ENCODE data around the gene ADARB2.
"Not testable (repeated sequence)": the region's sequence is repeated elsewhere in the genome, so short reads cannot be mapped to it uniquely, and the experiment has no call there.

The ADARB2 gene

DNA sequence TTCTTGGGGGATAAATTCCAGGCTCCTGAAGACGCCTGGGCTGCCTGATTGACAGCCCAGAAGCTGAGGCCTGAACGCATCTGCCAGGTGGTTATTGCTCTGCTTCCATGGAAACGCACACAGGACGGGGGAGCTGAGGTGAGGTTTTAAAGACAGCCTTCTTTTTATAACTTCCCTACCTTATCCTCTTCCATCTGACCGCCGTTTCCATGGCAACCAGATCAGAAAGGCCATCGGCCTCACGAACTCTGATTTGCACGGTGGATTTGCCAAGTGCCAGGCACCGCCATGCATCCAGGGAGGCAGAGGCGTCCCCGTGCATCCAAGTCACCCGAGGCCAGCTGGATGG lies 260.9 kb downstream of the ADARB2 start:
- no peak for DNase-seq

DNA sequence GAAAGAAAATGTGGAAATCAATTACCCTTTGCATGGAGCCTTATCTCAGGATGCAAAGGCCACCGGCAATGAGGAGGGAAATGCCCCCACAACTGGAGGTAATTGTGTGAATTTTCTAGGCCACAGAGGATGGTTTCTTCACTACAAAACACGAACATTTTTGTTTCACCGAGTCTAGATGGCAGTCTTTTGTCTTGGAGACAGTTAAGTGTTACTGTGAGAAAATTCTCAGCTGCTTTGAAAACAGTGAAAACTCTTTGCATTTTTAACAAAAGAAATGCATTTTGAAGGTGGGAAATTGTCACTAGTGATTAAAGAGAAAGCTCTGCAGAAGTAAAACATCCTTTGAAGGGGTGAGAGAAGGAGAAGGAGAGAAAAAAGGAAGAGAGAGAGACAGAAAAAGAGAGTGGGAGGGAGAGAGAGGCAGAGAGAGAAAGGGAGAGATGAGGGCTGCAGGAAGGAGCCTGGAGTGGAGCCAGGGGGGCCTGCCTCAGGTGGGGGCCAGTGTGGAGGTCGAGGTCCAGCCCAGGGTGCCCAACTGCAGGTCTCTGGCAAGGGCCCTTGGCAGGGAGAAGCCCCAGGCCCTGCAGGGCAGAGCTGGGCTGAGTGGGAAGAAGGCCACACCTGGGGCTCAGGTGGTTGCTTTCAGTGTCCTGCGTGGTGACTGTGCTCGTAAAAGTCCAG lies 261.4 kb downstream of the ADARB2 start:
- no peak for DNase-seq

DNA sequence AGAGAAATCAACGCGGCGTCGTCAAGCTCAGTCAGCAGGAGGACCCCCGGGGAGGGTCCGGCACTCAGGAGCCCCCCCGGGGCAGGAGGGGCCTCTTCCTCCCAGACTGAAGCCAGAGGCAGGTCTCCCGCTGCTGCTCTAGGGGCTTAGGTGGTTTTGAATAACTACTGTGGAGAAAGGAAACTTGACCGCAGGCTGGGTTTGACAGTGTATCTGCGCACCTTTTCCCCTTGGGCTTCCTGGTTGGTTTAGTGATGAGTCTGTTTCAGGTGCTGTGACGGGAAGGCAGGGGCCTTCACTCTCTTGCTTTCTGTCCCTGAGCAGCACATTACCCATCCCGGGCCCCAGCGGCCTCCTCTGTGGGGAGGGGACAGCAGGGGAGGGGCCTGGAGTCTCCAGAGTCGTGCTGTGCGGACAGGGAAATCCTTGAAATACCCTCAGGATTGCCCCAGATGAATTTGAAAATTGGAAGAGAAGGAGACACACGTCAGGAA lies 262.2 kb downstream of the ADARB2 start:
- no peak for DNase-seq

DNA sequence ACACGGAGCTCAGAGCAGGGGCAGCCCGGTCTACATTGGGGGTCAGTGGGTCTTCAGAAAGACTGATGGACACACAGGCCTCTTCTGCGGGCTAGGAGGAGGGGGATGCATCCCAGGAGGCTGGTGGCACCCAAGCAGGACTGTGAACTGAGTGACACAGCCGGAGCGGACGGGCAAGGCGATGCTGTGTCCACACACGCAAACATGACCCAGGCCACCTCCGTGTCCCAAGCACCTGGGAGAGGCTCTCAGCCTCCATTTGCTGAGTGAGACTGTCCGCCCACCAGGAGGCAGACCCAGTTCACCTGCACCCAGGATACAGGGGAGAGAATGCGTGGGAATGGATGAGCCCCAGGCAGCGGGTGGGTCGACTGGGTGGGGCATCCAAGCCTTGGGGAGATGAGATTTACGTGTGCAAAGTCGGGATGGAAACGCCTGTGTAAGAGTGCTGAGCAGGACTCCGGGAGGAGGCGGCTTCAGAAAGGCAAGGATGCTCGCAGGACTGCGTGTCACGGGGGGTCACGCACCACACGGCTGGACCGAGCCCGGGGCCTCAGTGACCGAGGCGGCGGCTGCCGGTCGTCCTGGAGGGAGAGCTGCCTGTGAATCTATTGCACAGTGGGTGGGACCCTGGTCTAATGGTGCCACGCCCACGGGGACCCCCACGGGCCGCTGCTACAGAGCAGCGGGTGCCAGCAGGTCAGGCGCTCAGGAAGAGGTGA lies 262.8 kb downstream of the ADARB2 start:
- DNase-seq: no peak

DNA sequence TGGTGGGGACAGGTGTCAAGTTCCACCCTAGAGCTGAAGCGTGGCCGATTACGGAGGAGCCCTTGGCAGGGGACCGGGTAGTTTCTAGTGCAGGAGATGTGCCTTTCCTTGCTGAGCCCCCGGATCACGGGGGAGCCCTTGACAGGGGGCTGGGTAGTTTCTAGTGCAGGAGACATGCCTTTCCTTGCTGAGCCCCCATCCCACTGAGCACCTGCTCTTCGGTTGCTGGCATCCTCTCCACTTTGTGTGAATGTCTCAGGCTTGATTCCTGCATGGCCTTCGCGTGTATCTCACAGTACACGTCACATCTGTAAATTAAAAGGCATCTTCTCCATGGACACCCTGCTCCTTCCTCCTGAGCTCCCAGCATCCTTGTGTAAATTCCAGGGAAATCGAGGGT lies 263.5 kb downstream of the ADARB2 start:
- DNase-seq: no peak

DNA sequence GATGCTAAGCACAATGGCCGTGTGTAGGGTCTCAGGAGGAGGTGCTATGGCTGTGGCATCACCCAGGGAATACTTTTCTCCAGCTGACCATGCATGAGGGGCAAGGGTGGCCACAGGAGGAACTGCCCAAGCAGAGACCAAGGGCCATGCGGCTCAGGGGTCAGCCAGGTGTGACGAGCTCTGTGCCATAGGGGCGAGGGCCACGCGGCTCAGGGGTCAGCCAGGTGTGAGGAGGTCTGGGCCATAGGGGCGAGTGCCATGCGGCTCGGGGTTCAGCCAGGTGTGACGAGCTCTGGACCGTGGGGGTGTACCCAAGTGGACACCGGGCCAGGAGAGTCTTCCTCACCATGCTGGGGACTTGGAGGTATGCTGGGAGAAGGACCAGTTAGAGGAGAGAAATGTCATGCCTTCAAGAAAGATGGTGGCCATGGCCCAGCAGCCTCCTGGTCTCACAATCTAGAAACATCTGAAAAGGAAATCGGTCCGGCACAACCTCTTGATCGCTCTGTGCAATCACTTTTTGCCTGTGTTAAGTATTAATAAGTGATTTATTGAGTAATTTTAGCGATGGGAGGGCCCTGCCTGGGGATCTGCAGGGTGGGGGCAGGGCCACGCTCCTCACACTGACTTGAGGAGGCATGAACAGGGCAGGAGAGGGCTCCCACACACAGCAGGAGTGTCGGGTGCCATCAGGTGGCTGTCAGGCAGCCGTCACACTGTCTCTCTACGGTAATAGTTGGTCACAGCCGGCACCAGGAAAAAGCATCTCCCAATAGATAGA lies 265.0 kb downstream of the ADARB2 start:
- no peak for DNase-seq

DNA sequence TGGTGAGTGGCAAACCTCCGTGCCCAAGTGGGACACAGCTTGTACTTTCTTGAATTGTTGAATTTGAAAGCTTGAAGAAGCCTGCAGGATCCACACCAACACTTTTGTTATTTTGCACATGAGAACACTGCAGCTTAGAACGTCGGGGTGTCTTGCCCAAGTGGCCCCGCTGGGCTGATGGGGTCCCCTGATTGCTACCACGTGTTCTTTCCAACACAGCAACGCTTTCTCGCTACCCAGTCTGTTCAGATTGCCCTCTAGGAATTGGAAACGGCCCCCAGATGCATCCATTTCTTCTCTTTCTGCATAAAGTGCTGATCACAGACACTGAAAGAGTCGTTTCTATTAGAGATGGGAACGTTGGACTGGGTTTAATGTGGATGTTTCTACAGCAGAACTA lies 268.5 kb downstream of the ADARB2 start:
- no peak for DNase-seq

DNA sequence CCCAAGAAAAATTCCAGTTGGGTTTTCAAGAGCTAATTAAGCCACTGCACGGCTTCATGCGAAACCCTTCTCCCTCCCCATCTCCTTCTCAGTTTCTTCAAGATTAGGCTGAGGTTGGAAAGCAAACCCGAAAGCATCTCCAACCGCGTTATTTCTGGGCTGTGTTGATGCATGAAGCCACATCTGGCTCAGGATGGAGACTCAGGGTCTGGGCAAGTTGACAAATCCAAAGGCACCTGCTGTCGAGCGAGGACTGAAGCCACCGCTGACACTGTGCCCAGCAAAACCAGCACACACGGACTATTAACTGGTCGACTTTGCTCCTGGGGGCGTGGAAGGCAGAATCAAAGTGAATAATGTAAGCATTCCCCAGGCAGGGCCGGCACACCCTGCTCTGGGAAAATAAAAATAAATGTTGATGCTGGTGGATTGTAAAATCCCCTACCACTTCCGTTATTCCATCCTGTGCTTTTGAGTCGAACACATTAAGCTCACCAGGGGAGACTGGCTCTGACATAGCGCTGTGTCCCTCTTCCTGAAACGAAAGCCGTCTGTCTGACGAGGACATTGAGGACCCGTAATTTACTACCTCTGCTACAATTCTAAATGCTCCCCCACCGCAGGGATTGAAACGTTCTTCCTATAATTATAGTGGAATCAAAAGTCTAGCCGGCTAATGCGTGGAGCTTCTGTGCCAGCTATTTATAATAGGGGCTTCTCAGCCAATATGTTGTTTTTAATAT lies 269.8 kb downstream of the ADARB2 start:
- DNase-seq: no peak

DNA sequence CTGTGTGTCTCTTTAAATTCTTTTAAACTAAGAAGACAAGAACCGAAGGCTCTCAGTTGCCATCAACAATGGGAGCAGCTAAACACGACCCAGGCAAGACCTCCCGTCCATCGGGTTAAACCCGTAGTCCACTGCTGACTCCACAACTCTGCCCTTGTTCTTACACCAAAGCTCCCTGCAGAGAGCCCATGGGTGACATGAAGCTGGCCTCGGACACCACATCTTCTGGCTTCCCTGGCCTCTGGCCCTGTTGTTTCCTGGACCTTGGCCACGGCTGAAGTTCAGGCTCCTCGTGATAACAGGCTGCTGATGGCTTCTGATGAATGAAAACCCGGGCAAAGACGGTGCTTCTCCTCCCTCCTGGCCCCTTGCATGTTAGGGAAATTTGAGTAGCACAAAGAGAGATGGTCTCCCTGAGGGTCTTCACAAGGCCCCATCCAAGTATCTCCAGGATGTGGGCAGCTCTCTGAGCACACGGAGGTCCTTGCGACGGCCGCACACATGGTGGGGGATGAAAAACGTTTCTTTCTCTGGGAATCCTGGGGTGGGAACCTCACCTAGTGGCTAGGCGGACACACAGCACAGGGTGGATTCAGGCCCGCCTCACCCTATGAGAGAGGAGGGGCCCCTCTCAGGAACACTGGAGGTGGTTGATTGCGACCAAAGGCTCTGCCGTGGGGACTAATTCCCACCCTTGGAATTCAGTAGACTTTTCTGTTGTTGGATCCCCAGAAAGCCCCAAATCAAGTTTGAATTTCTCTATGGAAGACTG lies 271.1 kb downstream of the ADARB2 start:
- no peak for DNase-seq

DNA sequence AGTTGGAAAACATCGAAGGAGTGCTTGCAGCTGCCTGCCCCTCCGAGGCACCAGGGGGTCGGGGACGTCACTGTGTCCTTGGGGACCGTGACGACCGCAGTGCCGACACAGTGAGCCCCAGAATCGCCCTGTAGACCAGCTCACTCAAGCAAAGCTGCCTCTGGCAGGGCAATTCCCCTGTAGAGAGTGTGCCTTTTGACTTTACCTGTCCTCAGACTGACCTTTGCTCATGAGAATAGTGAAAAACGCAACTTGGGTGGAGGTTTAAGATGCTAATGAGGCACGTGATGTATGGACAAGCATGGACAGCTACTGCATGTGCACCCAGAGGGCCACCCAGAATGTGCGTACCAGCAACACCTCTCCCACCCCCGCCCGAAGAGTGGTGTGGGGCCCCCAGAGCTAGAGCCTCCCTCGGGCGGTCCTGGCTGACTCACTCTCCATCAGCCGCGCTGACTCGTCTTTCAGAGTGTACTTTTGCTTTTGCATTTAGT lies 271.9 kb downstream of the ADARB2 start:
- DNase-seq: no peak

DNA sequence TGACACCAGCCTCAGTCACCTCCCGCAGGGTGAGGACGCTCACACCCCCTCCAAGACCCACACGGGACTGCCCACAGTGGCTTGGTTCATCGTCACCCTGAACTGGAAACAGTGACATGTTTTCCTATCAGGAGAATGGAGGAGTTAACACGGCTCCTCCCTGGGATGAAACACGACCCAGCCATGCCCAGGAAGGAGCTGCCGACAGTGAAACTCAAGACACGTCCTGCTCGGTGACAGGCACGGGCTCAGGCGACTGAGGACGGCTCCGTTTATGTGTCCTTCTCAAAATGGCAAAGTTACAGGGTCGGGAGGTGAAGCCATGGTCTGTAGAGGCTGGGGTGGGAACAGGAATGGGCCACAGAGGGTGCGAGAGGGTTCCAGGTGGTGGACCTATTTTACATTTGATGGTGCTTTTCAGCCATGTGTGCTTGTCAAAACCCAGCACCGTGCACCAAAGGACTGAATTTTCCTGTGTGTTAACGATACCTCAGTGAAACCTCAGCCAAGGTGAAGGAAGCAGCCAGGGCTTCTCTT lies 272.4 kb downstream of the ADARB2 start:
- no peak for DNase-seq

DNA sequence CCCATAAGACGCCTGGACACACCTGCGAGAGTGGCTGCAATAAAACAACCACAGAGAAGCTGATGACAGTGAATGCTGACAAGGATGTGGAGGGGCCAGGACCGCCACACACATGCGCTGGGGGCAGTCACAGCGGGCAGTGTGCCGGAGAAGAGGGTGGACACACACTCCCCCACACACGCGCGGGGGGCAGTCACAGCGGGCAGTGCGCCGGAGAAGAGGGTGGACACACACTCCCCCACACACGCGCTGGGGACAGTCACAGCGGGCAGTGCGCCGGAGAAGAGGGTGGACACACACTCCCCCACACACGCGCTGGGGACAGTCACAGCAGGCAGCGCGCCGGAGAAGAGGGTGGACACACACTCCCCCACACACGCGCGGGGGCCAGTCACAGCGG lies 273.4 kb downstream of the ADARB2 start:
- DNase-seq: not testable (repeated sequence)

DNA sequence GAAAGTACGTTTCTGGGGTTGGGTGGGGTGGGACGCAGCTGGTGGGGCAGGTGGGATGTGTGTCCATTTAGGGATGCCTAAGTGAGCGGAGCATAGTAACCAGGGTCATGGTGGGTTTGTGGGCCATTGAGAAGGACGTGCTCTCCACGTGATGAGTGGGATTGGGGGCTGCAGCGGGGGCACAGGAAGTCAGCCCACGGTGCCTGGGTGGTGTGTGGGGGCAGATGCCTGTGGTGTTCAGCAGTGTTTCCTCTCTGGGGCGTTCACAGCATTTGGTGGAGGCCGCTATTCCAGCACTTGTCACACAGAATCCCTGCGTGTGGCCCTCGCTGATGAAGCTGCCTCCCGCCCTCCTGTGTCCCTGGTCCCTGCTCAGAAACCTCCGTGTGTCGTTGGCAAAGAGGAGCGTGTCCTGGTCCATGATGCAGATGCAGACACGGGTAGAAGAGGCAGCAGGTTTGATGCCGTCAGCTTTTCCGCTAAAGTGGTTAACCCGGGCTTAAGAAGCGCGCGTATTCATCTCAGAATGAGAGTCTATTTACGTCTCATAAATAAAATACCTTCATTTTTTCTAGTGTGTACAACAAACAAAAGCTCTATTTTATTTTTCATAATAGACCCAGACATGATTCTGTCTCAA lies 274.2 kb downstream of the ADARB2 start:
- DNase-seq: no peak

DNA sequence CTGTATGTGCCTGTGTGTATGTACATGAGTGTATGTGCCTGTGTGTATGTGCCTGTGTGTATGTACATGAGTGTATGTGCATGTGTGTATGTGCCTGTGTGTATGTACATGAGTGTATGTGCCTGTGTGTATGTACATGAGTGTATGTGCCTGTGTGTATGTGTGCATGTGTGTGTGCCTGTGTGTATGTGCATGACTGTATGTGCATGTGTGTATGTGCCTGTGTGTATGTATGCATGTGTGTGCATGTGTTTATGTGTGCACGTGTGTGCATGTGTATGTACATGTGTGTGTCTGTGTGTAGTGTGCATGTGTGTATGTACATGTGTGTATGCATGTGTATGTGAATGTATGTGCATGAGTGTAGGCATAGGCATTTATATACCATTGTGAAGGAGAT lies 274.8 kb downstream of the ADARB2 start:
- DNase-seq: no peak

DNA sequence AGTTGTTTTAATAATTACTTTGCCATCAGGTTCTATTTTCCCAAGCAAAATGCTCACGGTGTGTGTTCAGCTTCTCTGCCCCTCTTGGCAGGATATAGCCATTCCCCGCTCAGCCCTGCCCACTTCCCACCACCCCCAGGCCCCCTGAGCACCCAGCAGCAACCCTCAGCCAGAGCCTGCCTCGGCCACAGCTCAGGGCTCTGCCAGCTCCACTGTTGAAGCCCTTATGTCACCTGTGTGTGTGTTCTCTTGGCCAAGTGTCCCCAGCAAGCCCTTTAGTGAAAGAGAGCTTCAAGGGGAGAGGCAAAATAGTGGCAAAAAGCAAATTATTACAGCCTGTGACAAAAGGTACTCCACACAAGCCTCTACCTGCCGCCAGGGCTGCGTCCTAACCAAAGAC lies 275.3 kb downstream of the ADARB2 start:
- DNase-seq: no peak

DNA sequence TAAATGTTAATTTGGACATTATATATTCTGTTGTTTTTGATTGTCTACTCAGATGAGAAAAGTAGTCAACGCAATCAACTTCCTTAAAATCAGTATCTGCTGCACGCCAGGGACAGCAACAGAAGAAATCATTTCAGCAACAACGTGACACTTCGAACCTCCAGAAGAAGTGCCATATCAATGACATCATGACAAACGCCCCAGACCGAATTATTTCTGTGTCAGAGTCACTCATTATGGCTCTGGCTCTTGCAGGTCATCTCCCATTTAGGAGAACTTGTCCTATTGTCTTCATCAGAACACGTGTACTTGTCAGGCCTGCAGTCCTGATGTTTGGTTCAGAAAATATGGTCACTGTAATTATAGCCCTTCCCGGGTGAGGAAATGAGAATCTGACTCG lies 276.3 kb downstream of the ADARB2 start:
- DNase-seq: no peak

DNA sequence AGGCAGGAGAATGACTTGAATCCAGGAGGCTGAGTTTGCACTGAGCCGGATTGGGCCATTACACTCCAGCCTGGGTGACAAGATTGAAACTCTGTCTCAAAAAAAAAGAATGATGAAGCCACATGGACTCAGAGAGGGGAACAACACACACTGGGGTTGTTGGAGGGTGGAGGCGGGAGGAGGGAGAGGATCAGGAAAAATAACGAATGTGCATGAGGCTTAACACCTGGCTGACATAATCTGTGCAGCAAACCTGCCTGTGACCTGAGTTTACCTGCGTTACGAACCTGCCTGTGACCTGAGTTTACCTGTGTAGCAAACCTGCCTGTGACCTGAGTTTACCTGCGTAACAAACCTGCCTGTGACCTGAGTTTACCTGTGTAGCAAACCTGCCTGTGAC lies 277.7 kb downstream of the ADARB2 start:
- DNase-seq: not testable (repeated sequence)

DNA sequence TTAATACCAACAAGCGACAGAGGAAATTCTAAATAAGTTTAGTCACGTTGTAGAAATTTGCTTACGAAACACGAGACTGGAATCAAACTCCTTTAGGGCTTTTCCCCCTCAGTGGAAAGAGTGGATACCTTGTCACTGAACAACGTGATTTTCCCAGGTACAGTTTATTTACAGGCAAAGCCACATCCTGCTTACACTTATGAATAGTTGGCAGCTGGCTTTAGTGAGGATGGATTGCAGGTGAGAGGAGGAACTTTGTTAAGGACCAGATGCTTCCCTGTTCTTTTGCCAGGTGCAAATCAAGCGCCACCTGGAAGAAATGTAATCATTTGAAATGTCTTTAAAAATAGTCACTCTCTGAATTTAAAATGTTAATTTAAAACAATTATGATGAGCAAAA lies 282.4 kb downstream of the ADARB2 start:
- DNase-seq: no peak

DNA sequence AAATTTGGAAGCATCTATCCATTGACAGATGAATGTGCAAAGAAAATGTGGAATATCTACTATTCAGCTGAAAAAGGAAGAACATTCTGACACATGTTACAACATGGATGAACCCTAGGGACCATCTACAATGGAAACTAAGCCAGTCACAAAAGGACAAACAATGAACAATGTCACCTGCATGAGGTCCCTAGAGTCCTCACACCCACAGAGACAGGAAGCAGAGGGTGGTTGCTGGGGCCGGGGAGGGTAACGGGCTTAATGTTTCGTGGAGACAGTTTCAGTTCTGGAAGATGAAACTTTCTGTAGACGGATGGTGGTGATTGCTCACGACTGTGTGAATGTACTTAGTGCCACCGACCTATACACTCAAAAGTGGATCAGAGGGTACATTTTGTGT lies 282.9 kb downstream of the ADARB2 start:
- DNase-seq: no peak

DNA sequence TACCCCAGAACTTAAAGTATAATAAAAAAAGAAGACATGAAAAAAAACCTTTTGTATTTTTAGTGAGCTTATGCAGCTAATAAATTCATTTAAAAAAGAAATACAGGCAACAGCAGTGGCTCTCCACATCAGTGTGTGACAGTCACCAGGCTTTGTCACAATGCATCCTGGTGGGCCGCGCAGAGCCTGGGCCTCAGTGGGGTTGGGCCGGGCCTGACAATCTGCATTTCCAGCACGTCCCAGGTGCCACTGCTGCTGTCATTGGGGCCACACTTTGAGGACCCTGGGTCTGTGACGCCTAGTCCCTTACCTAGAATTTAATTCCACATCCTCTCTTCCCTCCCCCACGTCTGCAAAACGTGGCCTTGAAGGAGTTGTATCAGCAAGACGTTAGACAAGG lies 284.5 kb downstream of the ADARB2 start:
- DNase-seq: no peak

DNA sequence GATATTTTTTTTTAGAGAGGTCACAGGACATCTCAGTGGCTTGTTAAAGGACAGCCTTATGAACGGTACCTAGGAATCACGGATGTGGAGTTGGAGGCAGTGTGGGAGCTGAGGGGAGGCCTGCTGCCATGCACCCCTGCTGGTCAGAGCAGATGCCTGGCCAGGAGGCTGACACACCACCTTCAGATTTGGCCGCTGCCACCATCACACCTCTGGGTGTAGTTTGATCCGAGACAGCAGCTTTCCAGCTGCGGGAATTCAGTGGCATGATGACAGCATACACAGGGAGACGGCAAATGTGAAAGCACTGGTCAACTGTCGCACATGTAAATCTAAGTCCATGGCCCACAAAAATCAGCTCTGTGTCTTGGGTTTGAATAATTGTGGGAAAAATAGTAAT lies 285.4 kb downstream of the ADARB2 start:
- DNase-seq: no peak

All from right hindlimb (tissue), 1 donor.